Cortex of kidney (tissue), 1 donor: ENCODE measurements around the gene ESRP2.

Experiments used
- DNase-seq: peaks from one replicate; lab custom pipeline; 2025; lab: John Stamatoyannopoulos, UW

Gene ESRP2

DNA sequence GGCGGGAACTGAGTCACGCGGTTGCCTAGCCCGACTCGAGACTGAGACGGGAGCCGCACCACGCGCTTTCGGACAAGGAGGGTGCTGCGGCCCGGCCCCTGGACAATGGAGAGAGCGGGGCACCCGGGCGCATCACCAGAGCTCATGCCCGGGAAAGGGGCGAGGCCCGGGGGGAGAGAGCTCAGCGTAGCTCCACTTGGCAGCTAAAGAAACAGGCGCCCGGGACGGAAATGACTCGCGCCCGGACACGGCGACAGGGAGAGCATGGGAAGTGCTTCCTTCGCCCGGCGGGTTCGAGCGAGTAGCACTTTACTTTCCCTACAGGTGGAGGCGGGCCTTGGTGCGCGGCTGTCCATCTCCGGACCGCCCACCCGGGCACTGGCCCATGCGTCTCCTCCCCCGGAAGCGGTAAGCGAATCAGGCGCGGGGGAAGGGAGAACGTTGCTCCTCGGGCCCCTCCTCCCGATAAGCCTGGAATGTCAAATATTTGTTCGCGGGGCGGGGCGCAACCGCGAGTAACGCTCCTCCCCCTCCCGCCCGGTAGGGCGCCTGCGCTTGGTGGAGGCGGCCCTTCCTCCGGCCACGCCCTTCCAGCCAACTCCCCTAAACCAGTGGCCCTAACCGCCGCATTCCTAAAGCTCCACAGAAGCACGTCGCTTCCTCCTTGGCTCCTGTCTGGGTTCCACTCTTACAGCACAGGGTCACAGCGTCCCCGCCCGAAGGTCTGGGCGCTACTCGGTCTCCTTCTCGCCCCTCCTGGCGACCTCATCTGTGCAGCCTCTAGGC is 1.5 kb upstream of the ESRP2 start:
- DNase-seq = peak; percentile 91

DNA sequence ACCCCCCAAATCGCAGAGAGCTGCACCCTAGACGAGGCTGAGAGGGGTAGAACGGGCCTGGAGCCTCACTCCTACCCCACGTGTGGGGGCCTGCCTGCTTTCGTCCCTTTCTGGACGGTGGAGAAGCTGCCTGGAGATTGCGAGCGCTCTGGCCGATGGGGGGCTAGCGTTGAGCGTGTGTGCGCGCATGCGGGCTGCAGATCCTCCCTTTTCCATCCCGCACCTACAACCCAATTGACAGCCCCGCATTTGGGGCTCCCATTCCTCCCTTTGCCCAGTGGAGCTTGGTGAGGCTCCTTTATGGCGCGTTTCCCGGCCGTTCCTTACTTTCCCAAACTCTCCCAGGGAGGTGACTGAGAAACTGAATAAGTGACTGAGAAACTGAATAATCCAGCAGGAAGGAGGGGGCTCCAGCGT is 907 bp upstream of the ESRP2 start:
- no peak for DNase-seq

DNA sequence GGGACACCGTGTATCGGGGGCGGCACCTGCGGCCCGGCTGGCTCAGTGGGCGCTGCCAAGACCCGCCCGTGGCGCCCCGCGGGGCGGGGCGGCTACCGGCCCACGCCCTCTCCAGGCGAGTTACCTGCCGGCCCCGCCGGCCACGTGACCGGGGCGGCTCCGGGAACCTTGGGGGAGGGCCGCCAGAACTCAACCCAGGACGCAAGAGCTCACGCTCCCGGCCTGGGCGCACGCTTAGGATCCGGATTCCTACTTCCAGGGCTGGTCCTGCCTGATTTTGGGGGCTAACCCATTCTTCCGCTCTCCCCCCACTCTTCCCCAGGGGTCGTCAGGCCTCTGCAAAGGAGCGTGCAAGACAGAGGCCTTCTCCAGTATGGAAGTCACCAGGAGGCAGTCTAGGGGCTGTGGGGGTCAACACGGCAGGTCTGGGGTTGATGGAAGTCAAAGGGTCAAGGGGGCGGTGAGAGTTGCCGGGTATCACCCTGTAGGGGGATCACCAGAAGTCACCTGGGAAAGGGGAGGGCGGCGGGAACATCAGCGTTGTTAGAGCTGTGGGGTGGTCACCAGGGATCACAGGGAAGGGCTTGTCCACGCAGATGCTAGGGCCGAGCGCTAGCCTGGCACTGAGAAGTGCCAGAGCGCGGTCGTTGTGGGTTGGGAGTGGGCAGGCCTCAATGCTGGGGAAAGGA is 354 bp upstream of the ESRP2 start:
- DNase-seq = no peak

DNA sequence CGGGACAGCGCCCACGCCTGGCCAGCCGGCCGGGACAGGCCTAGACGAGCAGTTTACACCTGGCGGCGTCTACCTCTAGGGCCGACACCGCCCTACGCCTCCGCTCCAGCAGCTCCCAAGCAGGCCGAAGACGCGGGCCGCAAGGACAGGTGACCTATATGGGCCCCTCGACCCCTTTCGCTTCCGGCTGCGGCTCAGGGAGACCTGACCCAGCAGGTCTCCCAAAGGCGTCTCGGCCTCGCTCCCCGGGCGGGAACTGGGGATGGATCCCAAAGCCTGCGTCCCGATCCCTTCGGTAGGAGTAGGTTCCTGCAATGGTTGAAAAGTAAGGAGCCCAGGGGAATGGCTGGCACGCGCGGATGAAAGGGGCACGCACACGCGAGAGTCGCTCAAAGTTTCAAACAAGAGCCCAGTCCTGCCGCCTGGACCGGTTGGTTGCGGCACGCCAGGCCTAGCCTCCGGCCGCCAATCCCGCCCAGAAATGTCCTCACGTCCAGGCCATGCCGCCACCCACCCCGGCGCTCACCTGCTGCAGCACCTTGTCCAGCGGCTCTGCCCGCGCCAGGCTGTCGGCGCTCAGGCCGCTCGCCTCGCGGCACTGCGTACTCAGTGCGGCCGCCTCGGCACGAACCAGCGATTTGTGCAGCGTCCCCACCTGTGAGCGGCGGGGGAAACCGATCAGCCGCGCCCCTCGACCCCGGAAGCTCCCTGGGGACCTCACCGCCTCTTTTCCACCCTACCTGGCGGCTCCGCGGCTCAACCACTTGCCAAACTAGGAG is 630 bp downstream of the ESRP2 start:
- no peak for DNase-seq

DNA sequence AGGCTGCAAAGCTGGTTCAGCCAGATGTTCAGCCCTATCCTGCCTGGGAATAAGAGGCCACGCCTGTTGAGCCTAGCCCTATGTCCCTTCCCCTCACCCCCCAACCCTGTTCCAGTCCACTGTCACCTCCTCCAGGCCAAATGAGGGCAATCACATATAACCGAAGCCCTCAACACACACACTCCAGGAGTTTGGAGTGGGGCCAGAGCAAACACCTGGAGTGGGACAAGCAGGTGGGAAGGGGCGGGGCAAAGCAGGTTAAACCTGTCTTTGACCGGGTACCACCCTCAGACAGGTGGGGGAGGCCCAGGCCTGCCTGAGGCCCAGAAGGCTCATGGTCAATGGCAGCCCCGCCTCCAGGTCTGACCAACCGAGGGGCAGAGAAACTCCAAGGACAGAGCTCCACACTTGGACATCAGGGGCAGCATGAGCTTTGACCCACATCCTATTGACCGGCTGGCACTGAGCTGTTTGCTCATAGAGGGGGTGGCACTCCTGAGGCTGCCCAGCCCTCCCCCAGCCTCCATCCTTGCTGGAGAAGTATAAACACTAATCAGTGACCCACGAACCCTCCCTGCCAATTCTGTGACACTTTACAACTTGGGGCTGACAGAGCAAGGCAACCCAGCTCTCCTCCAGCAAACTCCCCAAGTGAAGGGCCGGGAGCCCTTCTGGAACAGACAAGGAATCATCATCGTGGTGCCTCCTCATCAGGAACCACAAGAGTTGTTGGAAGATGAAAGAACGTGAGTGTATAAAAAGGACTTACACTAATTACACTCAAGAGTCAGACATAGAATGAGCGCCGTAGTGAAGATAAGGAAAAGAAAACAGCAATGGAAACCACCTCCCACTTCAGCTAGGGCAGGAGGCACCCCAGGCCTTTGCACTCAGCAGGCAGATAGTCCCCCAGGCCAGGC is 1.5 kb downstream of the ESRP2 start:
- DNase-seq = no peak

DNA sequence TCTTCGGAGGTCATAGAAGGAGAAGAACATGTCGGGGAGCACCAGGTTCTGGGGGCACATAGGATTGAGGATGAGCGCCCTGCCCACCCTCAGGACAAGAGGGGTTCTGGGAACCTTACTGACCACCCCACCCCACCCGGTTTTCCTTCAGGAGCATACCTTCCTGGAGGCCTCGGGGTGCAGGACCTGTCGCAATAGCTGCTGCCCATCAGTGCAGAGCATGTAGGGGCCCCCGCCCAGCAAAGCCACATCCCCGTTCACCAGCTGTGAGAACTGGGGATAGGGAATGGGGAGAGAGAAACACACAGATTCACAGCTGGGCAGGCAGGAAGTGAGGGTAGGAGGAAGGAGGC is 2.1 kb downstream of the ESRP2 start:
- DNase-seq = no peak

DNA sequence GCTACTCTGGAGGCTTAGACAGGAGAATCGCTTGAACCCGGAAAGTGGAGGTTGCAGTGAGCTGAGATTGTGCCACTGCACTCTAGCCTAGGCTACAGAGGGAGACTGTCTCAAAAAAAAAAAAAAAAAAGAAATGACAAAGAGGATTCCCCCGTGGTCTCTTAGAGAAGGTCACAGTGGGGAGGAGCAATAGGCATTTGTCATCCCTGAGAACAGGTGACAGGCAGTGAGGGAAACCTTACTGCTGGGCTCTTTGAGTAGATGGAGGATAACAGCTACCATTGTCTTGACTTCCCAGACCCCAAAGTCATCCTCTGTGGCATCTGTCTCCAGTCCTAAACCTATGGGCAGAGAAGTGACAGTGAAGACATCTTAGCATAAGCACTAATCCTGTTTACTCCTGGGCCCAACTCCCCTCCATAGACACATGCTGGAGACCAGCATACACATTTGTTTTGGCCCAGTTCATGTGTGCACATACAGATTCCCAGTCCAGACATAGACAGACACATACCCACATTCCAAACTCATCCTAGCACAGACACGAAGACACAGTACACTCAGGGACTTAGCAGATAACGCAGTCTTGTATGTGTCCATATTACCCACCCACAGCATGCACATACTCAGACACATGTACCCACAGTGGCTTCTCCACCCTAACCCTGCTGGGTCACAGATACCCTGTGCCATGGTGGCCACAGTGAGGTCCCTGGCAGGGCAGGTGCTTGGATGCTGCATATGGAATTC is 2.7 kb downstream of the ESRP2 start:
- no peak for DNase-seq

DNA sequence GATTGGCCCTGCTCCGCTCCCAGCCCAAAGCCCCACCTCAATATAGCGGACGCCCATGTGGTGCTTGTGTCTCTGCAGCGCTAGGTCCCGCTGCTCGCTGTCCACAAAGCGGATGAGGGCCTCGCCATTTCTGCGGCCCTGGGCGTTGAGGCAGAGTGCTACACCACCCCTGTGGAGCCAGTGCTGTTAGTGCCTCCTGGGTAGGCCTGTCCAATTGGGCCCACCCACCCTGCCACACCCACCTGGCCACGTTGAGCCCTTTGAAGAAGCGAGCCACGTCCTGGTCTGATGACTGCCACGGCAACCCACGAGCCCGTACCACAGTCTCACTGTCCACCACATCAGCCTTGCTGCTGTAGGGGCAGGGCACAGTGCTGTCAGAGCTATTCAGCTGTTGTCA is 3.6 kb downstream of the ESRP2 start:
- no peak for DNase-seq

DNA sequence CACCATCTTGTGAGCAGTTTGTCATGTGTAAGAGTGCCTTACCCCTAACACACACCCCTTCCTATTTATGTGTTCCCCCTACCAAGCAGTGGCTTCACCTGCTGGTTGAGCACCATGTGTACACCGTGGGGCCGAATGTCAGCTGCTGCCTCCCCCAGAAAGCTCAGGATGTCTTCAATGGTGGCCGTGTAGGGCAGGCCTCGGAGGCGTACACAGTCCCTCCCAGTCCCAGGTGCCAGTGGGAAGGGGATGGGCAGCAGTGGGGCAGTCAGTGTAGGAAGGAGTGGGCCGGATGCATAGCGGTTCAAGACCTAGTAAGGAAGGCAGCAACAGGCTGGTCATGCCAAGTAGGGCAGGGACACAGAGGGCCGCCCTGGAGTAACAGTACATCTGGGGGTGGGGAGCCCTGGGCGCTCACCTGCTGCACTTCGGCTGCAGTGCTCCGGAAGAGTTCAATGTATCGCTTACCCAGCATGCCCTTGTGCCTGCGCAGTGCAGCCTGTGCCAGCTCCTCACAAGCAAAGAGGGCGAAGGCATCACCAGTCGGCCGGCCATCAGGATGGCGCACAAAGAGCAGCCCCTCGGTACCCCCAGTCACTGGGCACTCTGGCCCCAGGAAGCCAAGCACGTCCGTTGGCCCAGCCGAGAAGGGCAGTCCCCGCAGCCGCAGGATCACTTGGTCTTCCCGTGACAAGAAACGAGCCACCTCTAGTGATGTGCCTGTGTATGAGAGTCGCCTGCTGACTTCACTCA is 4.4 kb downstream of the ESRP2 start:
- DNase-seq = no peak

DNA sequence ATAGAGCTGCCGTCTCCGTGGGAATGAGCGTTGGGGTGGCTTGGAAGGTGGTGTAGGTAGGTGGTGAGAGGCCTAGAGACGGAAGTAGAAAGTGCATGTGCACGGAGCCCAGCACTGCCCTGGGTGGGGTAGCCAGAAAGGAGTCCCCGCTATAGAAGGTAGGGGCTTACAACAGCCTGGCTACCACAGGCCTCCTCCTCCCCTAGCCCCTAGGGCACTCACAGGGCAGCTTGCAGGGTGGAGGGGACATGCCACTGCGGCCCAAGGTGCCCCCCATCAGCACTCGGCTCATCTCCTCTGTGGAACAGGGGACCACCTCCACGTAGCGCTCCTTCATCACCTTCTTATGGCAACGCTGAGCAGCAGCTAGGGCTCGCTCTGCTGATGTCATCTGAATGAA is 5.0 kb downstream of the ESRP2 start:
- no peak for DNase-seq

DNA sequence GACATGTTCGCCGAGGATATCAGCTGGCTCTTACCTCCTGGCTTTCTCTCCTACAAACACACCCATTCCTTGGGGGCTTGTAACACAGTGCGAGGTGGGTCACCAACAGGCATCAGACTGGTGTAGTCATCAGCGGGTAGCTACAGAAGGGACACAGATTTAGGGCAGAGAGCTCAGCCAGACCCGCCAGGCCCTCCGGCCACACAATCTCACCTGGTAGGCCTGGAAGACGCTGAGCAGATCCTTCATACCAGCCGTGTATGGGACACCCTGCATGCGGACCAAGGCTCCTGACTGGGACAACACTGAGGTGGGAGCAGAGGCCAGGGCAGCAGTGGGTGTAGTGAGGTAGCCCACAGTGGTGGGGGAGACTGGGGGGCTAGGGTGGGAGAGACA is 5.8 kb downstream of the ESRP2 start:
- DNase-seq = no peak

DNA sequence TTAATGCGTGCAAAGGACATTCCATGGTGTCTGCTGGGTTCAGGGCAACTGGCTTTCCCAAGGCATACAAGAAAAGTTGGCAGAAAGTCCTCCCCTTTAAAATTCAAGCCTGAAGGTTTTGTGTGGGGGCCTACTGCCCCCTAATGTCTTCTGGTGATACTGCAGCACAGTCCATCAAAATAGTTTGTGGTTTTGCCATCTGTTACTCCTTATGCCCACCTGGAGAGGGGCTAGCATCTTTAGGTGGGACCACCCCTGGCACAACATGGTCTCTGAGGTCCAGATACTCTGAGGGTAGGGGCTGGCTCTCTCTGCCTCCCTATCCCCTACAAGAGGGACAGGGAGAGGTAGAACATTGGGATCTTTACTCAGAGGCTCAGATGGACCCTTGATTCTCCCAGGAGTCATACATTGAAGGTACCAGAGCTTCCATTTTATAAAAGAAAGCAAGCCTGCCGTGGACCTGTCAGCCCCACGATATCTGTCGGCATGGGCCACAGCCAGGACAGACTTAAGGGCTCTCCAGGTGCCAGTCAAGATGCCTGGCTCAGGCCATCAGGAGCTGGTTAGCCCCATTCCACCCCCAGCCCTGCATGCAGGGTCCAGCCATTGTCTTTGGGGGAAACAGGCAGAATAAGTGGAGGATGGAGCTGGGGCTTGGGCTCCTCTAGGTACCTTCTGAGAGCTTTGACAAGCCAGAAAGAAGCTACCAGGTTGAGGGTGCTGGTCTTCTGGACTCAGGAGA is 6.3 kb downstream of the ESRP2 start:
- DNase-seq = no peak

DNA sequence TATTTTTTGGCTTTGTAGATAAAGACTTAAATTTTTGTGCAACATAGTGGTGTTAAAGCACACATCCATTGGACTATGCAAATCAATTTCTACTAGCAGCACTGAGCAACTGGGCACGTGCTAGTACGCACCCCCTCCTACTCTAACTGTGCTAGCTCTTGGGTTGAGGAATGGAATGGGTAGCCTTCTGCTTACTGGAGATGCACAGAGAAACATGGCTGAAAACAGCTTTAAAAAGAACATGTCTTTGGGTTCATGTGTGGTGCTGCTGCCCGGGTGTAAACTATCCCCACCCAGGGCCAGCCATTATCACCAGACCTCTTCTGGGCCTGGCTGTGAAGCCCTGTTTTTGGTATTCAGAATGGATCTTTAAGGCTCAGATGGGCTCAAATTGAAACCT is 7.3 kb downstream of the ESRP2 start:
- no peak for DNase-seq

DNA sequence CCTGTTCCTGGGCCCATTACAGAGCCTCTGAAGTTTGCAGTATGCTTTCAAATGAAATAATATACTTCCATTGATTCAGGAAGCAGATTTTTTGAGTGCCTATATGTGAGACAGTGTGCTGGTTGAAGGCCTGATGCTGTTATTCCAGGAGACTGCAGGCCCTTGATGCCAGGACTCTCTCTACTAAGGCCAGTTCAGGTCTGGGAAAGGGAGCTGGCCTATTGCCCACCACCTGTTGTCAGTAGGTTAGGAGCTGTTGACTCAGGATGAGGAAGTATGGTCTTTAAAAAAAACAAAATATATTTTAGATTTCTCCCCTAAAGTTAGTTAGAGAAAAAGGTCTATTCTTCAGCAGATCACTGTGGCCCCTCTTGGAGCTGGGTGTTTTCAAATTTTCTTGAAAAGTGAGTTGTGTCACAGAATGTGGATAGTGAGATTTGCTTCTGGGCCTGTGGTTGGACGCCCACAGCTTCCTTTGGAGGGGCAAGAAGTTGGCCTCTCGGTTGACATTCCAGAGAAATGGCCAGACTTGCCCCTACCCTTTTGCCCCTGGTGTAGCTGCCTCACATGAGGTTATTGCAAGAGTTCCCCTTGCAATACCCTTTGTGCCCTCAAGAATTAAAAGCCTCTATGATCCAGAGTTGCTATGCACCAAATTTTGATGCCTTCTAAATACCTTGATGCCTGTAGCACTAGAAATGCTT is 7.9 kb downstream of the ESRP2 start:
- no peak for DNase-seq

DNA sequence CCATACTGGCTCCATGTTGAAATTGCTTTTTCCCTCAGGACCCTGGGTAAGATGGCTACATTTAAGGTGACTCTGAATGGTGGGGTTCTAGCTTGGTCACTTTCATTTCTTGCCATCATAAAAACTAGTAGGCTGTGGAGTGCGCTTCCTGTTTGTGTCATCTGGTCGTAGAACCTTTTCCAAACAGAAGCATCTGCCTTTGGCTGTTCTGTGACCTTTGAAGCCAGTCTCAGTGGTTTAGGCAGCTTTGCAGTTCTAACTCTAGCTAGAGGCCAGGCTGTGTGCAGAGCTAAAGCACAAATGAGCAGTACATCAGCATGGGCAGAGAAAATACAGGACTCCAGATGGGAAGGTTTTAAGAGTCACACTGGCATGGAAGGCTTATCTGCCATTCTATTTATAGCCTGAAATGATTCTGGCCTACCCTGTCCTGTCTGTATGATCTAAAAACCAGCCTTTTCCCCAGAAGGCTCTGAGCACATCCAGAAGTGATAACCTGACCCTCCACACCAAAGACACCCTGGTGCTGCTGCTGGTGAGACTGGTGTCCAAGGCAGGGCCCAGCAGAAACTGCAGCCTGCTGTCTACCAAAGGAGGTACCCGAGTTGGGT is 8.6 kb downstream of the ESRP2 start:
- no peak for DNase-seq

DNA sequence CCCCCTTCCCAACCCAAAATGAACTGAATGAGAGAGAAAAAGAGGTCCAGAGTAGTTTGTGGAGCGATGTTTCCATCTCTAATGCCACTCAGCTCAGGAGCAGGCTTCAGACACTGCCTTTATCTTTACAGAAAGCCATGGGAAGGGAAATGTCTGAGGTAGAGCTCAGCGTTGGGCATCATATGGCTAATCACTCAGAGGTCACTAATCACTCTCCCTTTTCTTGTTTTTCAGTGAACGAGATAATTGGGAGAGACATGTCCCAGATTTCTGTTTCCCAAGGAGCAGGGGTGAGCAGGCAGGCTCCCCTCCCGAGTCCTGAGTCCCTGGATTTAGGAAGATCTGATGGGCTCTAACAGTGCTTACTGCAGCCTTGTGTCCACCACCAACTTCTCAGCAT is 9.8 kb downstream of the ESRP2 start:
- no peak for DNase-seq

DNA sequence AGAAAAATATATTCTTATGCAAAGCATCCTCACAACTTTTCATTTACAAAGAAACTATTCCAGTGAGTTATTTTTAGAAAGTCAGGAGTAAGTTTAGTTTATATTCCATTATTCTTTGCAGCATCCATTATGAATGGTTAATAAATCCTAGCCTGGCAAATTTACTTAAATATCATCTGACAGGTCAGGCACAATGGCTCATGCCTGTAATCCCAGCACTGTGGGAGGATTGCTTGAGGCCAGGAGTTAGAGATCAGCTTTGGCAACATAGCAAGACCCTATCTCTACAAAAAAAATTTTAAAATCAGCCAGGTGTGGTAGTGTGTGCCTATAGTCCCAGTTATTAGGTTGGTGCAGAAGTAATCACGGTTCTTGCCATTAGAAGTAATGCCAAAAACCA is 12.9 kb downstream of the ESRP2 start:
- no peak for DNase-seq

DNA sequence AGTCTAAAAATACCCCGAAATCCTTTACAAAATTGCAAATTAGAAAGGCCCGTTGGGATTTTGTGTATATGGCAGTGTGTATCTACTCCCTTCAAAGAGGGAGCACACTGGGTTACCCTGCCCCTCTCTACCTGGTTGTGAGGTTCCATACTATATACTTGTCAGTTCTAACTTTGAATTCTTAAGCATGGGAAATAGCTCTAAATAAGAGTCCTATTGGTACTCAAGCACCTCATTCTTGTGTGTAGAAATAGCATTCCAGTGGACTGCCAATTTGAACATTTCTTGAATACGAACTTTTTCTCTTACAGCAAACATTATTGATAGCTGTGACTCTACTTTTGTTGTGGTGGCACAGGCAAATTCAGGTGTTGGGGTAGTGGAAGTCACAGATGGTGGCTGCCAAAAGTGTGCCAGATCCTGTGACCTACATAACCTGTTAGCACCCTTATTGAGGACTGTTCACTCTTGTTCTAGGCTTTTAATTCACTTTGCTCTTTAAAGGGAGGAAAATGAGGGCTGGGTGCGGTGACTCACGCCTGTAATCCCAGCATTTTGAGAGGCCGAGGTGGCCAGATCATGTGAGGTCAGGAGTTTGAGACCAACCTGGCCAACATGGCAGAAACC is 16.1 kb downstream of the ESRP2 start:
- DNase-seq = no peak
